ENCODE data around the gene KRT74.

GRCh38 chr12:52526511-52526951 lies 47.1 kb downstream of the KRT74 start:
- TF ChIP-seq, protein P1, sequence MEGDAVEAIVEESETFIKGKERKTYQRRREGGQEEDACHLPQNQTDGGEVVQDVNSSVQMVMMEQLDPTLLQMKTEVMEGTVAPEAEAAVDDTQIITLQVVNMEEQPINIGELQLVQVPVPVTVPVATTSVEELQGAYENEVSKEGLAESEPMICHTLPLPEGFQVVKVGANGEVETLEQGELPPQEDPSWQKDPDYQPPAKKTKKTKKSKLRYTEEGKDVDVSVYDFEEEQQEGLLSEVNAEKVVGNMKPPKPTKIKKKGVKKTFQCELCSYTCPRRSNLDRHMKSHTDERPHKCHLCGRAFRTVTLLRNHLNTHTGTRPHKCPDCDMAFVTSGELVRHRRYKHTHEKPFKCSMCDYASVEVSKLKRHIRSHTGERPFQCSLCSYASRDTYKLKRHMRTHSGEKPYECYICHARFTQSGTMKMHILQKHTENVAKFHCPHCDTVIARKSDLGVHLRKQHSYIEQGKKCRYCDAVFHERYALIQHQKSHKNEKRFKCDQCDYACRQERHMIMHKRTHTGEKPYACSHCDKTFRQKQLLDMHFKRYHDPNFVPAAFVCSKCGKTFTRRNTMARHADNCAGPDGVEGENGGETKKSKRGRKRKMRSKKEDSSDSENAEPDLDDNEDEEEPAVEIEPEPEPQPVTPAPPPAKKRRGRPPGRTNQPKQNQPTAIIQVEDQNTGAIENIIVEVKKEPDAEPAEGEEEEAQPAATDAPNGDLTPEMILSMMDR (IDR thresholded peaks at IDR 0.05 in 2 of 3, conservative IDR thresholded peaks at IDR 0.05 in 1 of 3; ENCODE audit: control insufficient read depth in 2 of 3, extremely low read depth in 1 of 3, insufficient read depth in 1 of 3, low read depth in 3 of 3, low read length in 3 of 3), result no peak
- TF ChIP-seq ZBED1 (IDR thresholded peaks at IDR 0.05; ENCODE audit: borderline replicate concordance) (no peak), YY1 (IDR thresholded peaks at IDR 0.05; ENCODE audit: low read depth, low read length) (no peak), NFYB (IDR thresholded peaks at IDR 0.05; ENCODE audit: insufficient read depth, low read depth, low read length) (no peak), SMC3 (IDR thresholded peaks at IDR 0.05; ENCODE audit: borderline replicate concordance, low read length) (no peak), POLR2A (IDR thresholded peaks at IDR 0.05; ENCODE audit: low read depth, low read length) (no peak)
